Stomach (tissue), 9 donors: Measurements from ENCODE around the gene MBP. TPM values are rescaled to one million over a fixed set of nuclear protein-coding genes. Genes with fewer than 3 reads are reported as not detected.
A peak's percentile ranks its signal among the peaks of the same experiment; 100 is the strongest.
"Not testable (repeated sequence)": the region's sequence is repeated elsewhere in the genome, so short reads cannot be mapped to it uniquely, and the experiment has no call there.

Experiments used
- DNase-seq, 2 donors: peaks; one replicate each; pipeline versions ENCODE4 v3.0.0 to v3.0.0-alpha.2; 2013 to 2019
- H3K27ac ChIP-seq, 5 donors: fragments of 200-600 bp in 4 of 5; sonication (generic) in 4 of 5; one replicate each; pipeline ENCODE4 v1.5.1; 2013 to 2019; ENCODE audit warnings: mild to moderate bottlenecking in 1 of 5, moderate library complexity in 1 of 5
- H3K27me3 ChIP-seq, 3 donors: fragments of 200-600 bp; sonication (generic); one replicate each; pipeline ENCODE4 v1.5.1; 2017 to 2019; ENCODE audit warnings: mixed run types in 1 of 3
- H3K36me3 ChIP-seq, 4 donors: fragments of 200-600 bp; sonication (generic); 1 replicate in 3 of 4; 2 replicates in 1 of 4; pipeline ENCODE4 v1.5.1; 2016 to 2019
- H3K4me1 ChIP-seq, 4 donors: fragments of 200-600 bp; sonication (generic); one replicate each; pipeline ENCODE4 v1.5.1; 2016 to 2019
- H3K4me3 ChIP-seq, 4 donors: fragments of 200-600 bp; sonication (generic) in 3 of 4; one replicate each; pipeline ENCODE4 v1.5.1; 2016 to 2019; ENCODE audit warnings: mild to moderate bottlenecking in 1 of 4
- H3K9me3 ChIP-seq, 4 donors: fragments of 200-600 bp; sonication (generic); one replicate each; pipeline ENCODE4 v1.5.1; 2016 to 2019
- CTCF ChIP-seq, 7 experiments: fragments of 450-650 bp in 4 of 7; fragments of 200-600 bp in 3 of 7; sonication (generic) in 3 of 7; IDR thresholded peaks; one replicate each; pipeline ENCODE4 v1.5.1; 2016 to 2019; ENCODE audit warnings: antibody characterized with exemption in 7 of 7, control low read depth in 2 of 7, mild to moderate bottlenecking in 1 of 7
- EP300 ChIP-seq: sonication (generic); formaldehyde crosslinking; IDR thresholded peaks from one replicate; pipeline ENCODE4 v1.6.1; 2017; ENCODE audit warnings: antibody characterized with exemption
- POLR2A ChIP-seq, 4 donors: fragments of 450-650 bp; IDR thresholded peaks; one replicate each; pipeline ENCODE4 v1.6.1; 2016; ENCODE audit warnings: antibody characterized with exemption in 4 of 4, control low read depth in 2 of 4, mild to moderate bottlenecking in 1 of 4, moderate library complexity in 1 of 4
- POLR2AphosphoS5 ChIP-seq, 3 donors: sonication (generic); formaldehyde crosslinking; IDR thresholded peaks; one replicate each; pipeline ENCODE4 v1.6.1; 2016; ENCODE audit warnings: antibody characterized with exemption in 3 of 3
- WGBS, 5 donors: extraction: QIAGEN DNeasy Blood & Tissue Kit in 3 of 5; methylation state at CpG; one replicate each; pipeline versions ENCODE4 v1.1.5 to v1.1.7; 2013 to 2018; 5-methylcytosine and 5-hydroxymethylcytosine counted together
- intact Hi-C: fragments of 100-400 bp; cut with DNase I; formaldehyde crosslinking; loops from one replicate; pipeline ENCODE4 v1.15.1; 2023; ENCODE audit warnings: low total_unique reads
- polyA plus RNA-seq, 3 donors: library from polyadenylated mRNA; stranded (reverse); fragments of 200-250 nt; gene quantifications; one replicate each; pipeline ENCODE4 v1.2.3, GENCODE V29; 2013
- total RNA-seq, 5 donors: library from RNA; depleted of rRNA; stranded (reverse); fragments of >200 nt; gene quantifications; one replicate each; pipeline versions ENCODE4 v1.1.0 to v1.2.3, GENCODE V29; 2014 to 2016
- donor health status: healthy with polysubstance abuse.
- donor health status: Bipolar disorder and iron deficiency.
- donor health status: healthy.

MBP gene
- total and polyA plus RNA-seq, 8 donors: 7.9 to 407 (median 33.3) TPM

GRCh38 chr18:76972846-76973519 is 159.6 kb downstream of the MBP start:
- TF ChIP-seq CTCF (IDR thresholded peaks at IDR 0.05) (no peak), POLR2AphosphoS5 (IDR thresholded peaks at IDR 0.05) (no peak), POLR2A (IDR thresholded peaks at IDR 0.05) (no peak), EP300 (no peak)
- Histone ChIP-seq H3K4me3 (no peak overlapping the region), H3K27ac (no peak overlapping the region), H3K9me3 (no peaks in the 10 kb centered on the region), H3K27me3 (no peaks in the 10 kb centered on the region), H3K36me3 (peaks cover 10 to 22% (median 19%) of the 10 kb centered on the region in 4 donors), H3K4me1 (peaks cover 4 to 12% (median 6%) of the 10 kb centered on the region in 4 donors)
- peak in 1 of 2 donors; percentile 44 for DNase-seq
- 70 to 80% (median 70%) methylated on average over 13 of the region's 13 CpGs for WGBS, 5 donors
- intact Hi-C loops: no loop called here

GRCh38 chr18:76972241-76972640 is 160.3 kb downstream of the MBP start:
- Histone ChIP-seq H3K36me3 (peaks cover 10 to 22% (median 19%) of the 10 kb centered on the region in 4 donors), H3K27ac (no peak overlapping the region), H3K4me3 (no peak overlapping the region), H3K9me3 (no peaks in the 10 kb centered on the region), H3K4me1 (peaks cover 0 to 7% (median 2%) of the 10 kb centered on the region in 4 donors), H3K27me3 (no peaks in the 10 kb centered on the region)
- intact Hi-C loops: no loop called here
- no peak for DNase-seq
- 86 to 90% (median 87%) methylated on average over 6 of the region's 6 CpGs for WGBS, 5 donors
- TF ChIP-seq CTCF (IDR thresholded peaks at IDR 0.05): no peak
- no peak for TF ChIP-seq POLR2A (IDR thresholded peaks at IDR 0.05)
- TF ChIP-seq POLR2AphosphoS5 (IDR thresholded peaks at IDR 0.05): no peak
- TF ChIP-seq EP300: no peak

- H3K4me3 ChIP-seq: no peak overlapping the region
- H3K27me3 ChIP-seq: no peaks in the 10 kb centered on the region
- H3K36me3 ChIP-seq: peaks cover 10 to 29% (median 20%) of the 10 kb centered on the region in 4 donors
- intact Hi-C loops: no loop called here
- no peak for TF ChIP-seq EP300
- TF ChIP-seq POLR2AphosphoS5 (IDR thresholded peaks at IDR 0.05): no peak
- TF ChIP-seq CTCF (IDR thresholded peaks at IDR 0.05): no peak
- no peak for TF ChIP-seq POLR2A (IDR thresholded peaks at IDR 0.05)
- H3K27ac ChIP-seq: no peak overlapping the region
- H3K4me1 ChIP-seq: peaks cover 5 to 14% (median 8%) of the 10 kb centered on the region in 4 donors
- WGBS, 5 donors: 72 to 80% (median 78%) methylated on average over 11 of the region's 11 CpGs
- DNase-seq: no peak
- no peaks in the 10 kb centered on the region for H3K9me3 ChIP-seq
These were observed 161.6 kb downstream of the MBP start for GRCh38 chr18:76970770-76971559.

GRCh38 chr18:76967721-76968472 is 164.7 kb downstream of the MBP start:
- DNase-seq: no peak
- intact Hi-C loops: no loop called here
- WGBS, 5 donors: 41 to 54% (median 47%) methylated on average over 17 of the region's 17 CpGs
- H3K36me3 ChIP-seq: peaks cover 9 to 29% (median 12%) of the 10 kb centered on the region in 4 donors
- peaks cover 10 to 34% (median 15%) of the 10 kb centered on the region in 4 donors for H3K4me1 ChIP-seq
- H3K27ac ChIP-seq: no peak overlapping the region
- no peaks in the 10 kb centered on the region for H3K27me3 ChIP-seq
- H3K9me3 ChIP-seq: no peaks in the 10 kb centered on the region
- no peak overlapping the region for H3K4me3 ChIP-seq
- TF ChIP-seq POLR2AphosphoS5 (IDR thresholded peaks at IDR 0.05) (no peak), EP300 (no peak), CTCF (IDR thresholded peaks at IDR 0.05) (no peak), POLR2A (IDR thresholded peaks at IDR 0.05) (no peak)

- H3K27ac ChIP-seq, DNase-seq, H3K9me3 ChIP-seq, H3K4me3 ChIP-seq, H3K27me3 ChIP-seq, intact Hi-C loops: not testable (repeated sequence)
- peaks cover 9 to 33% (median 12%) of the 10 kb centered on the region in 4 donors for H3K36me3 ChIP-seq
- H3K4me1 ChIP-seq: peaks cover 10 to 31% (median 15%) of the 10 kb centered on the region in 4 donors
These were observed 165.3 kb downstream of the MBP start for GRCh38 chr18:76967299-76967698.

GRCh38 chr18:76965555-76966151 is 166.9 kb downstream of the MBP start:
- H3K9me3 ChIP-seq, H3K4me3 ChIP-seq, H3K27me3 ChIP-seq, intact Hi-C loops, DNase-seq: not testable (repeated sequence)
- Histone ChIP-seq H3K36me3 (peaks cover 15 to 49% (median 25%) of the 10 kb centered on the region in 4 donors), H3K4me1 (peaks cover 10 to 31% (median 15%) of the 10 kb centered on the region in 4 donors), H3K27ac (peak overlapping the region in 1 of 5 donors; percentile 14)
- WGBS, 5 donors: 76 to 93% (median 83%) methylated on average over 11 of the region's 11 CpGs
